SK-N-SH treated with all-trans-retinoic acid at 6 μM for 48 hours (cell line): ENCODE data around the gene ZIC5.

Experiments used
- ATAC-seq: fragments of 200-7000 bp; cut with Tn5 transposase; 3 replicates; pipeline ENCODE4 v1.9.1; 2020; ENCODE audit warnings: mild to moderate bottlenecking, moderate library complexity
- ARNTL ChIP-seq: fragments of 450-650 bp; formaldehyde crosslinking; IDR thresholded peaks from 2 replicates; pipeline ENCODE4 v1.5.0; 2020; ENCODE audit warnings: low read depth, mild to moderate bottlenecking, moderate library complexity, borderline replicate concordance
- BACH2 ChIP-seq: fragments of 250-450 bp; sonication (Bioruptor Pico); IDR thresholded peaks from 2 replicates; pipeline ENCODE4 v1.9.0; 2021; ENCODE audit warnings: mild to moderate bottlenecking, borderline replicate concordance
- CREB5 ChIP-seq: fragments of 250-450 bp; sonication (Bioruptor Pico); IDR thresholded peaks from 2 replicates; pipeline ENCODE4 v1.5.1; 2020; ENCODE audit warnings: low read depth, mild to moderate bottlenecking, moderate library complexity
- CSDC2 ChIP-seq: fragments of 250-450 bp; sonication (Bioruptor Pico); IDR thresholded peaks from 2 replicates; pipeline ENCODE4 v1.5.0; 2020; ENCODE audit warnings: mild to moderate bottlenecking, moderate library complexity
- CSRNP3 ChIP-seq: fragments of 250-450 bp; sonication (Bioruptor Pico); IDR thresholded peaks from 2 replicates; pipeline ENCODE4 v1.5.1; 2021; ENCODE audit warnings: mild to moderate bottlenecking, moderate library complexity
- ESRRG ChIP-seq: fragments of 250-450 bp; sonication (Bioruptor Pico); IDR thresholded peaks from 2 replicates; pipeline ENCODE4 v1.6.1; 2021; ENCODE audit warnings: mild to moderate bottlenecking
- GLIS3 ChIP-seq: fragments of 250-450 bp; sonication (Bioruptor Pico); IDR thresholded peaks from 2 replicates; pipeline ENCODE4 v1.5.0; 2020; ENCODE audit warnings: mild to moderate bottlenecking, moderate library complexity
- ISL1 ChIP-seq: fragments of 250-450 bp; sonication (Bioruptor Pico); IDR thresholded peaks from 2 replicates; pipeline ENCODE4 v2.1.2; 2022; ENCODE audit warnings: mild to moderate bottlenecking, moderate library complexity
- OSR1 ChIP-seq: fragments of 250-450 bp; sonication (Bioruptor Pico); IDR thresholded peaks from 2 replicates; pipeline ENCODE4 v1.8.0; 2022; ENCODE audit warnings: moderate library complexity, mild to moderate bottlenecking, inconsistent platforms
- PATZ1 ChIP-seq: fragments of 250-450 bp; sonication (Bioruptor Pico); IDR thresholded peaks from 2 replicates; pipeline ENCODE4 v1.8.0; 2020; ENCODE audit warnings: mild to moderate bottlenecking, moderate library complexity, borderline replicate concordance
- PPARA ChIP-seq: fragments of 250-450 bp; sonication (Bioruptor Pico); IDR thresholded peaks from 2 replicates; pipeline ENCODE4 v1.5.0; 2020; ENCODE audit warnings: mild to moderate bottlenecking, borderline replicate concordance
- RARB ChIP-seq: fragments of 250-450 bp; sonication (Bioruptor Pico); IDR thresholded peaks from 2 replicates; pipeline ENCODE4 v1.8.0; 2021; ENCODE audit warnings: mild to moderate bottlenecking, moderate library complexity
- SNAI2 ChIP-seq: fragments of 250-450 bp; sonication (Bioruptor Pico); IDR thresholded peaks from 2 replicates; pipeline ENCODE4 v1.5.0; 2020; ENCODE audit warnings: mild to moderate bottlenecking, moderate library complexity
- TCF4 ChIP-seq: fragments of 250-450 bp; sonication (Bioruptor Pico); IDR thresholded peaks from 2 replicates; pipeline ENCODE4 v1.8.0; 2021; ENCODE audit warnings: mild to moderate bottlenecking, moderate library complexity, borderline replicate concordance
- TOX ChIP-seq: fragments of 250-450 bp; sonication (Bioruptor Pico); IDR thresholded peaks from 2 replicates; pipeline ENCODE4 v1.8.0; 2021; ENCODE audit warnings: mild to moderate bottlenecking, moderate library complexity, borderline replicate concordance
- ZC3H10 ChIP-seq: fragments of 250-450 bp; sonication (Bioruptor Pico); IDR thresholded peaks from 2 replicates; pipeline ENCODE4 v1.5.1; 2021; ENCODE audit warnings: mild to moderate bottlenecking, moderate library complexity
- ZFP3 ChIP-seq: fragments of 250-450 bp; sonication (Bioruptor Pico); IDR thresholded peaks from 2 replicates; pipeline ENCODE4 v1.5.0; 2020; ENCODE audit warnings: mild to moderate bottlenecking, moderate library complexity
- ZFP30 ChIP-seq: fragments of 450-650 bp; formaldehyde crosslinking; IDR thresholded peaks from 2 replicates; pipeline ENCODE4 v1.5.0; 2022; ENCODE audit warnings: mild to moderate bottlenecking, moderate library complexity
- ZNF565 ChIP-seq: fragments of 450-650 bp; formaldehyde crosslinking; conservative IDR thresholded peaks from 2 replicates; pipeline ENCODE4 v1.5.0; 2020; ENCODE audit warnings: low read depth, mild to moderate bottlenecking, moderate library complexity
- ZNF70 ChIP-seq: fragments of 450-650 bp; formaldehyde crosslinking; IDR thresholded peaks from 2 replicates; pipeline ENCODE4 v1.5.0; 2020; ENCODE audit warnings: mild to moderate bottlenecking, moderate library complexity
- ZNF8 ChIP-seq: fragments of 450-650 bp; formaldehyde crosslinking; IDR thresholded peaks from 2 replicates; pipeline ENCODE4 v1.5.0; 2020; ENCODE audit warnings: mild to moderate bottlenecking, moderate library complexity
- TF ChIP-seq, protein P1 (sequence below): fragments of 250-450 bp; sonication (Bioruptor Pico); IDR thresholded peaks from 2 replicates; pipeline ENCODE4 v1.5.0; 2020; ENCODE audit warnings: mild to moderate bottlenecking, moderate library complexity
- TF ChIP-seq, protein P2 (sequence below): fragments of 250-450 bp; sonication (Bioruptor Pico); IDR thresholded peaks from 2 replicates; pipeline ENCODE4 v1.8.0; 2021; ENCODE audit warnings: low read depth, mild to moderate bottlenecking, moderate library complexity, borderline replicate concordance

The ZIC5 gene

GRCh38 chr13:99980824-99981734 lies 9.5 kb upstream of the ZIC5 start:
- peak; percentile 5; the same call in 1 of the 3 replicates for ATAC-seq
- TF ChIP-seq ZC3H10 (CRISPR knock-in tag) (no peak), CSDC2 (CRISPR knock-in tag) (no peak), ESRRG (CRISPR knock-in tag) (no peak), SNAI2 (CRISPR knock-in tag) (no peak), ZFP30 (no peak), GLIS3 (CRISPR knock-in tag) (no peak), TOX (CRISPR knock-in tag) (no peak), RARB (no peak), ZNF565 (CRISPR knock-in tag) (no peak), ZFP3 (CRISPR knock-in tag) (no peak), PPARA (CRISPR knock-in tag) (no peak), ARNTL (no peak), ISL1 (CRISPR knock-in tag) (no peak), ZNF70 (CRISPR knock-in tag) (no peak), OSR1 (CRISPR knock-in tag) (no peak), CREB5 (CRISPR knock-in tag) (no peak), BACH2 (no peak), ZNF8 (CRISPR knock-in tag) (no peak)
- TF ChIP-seq, protein P1, sequence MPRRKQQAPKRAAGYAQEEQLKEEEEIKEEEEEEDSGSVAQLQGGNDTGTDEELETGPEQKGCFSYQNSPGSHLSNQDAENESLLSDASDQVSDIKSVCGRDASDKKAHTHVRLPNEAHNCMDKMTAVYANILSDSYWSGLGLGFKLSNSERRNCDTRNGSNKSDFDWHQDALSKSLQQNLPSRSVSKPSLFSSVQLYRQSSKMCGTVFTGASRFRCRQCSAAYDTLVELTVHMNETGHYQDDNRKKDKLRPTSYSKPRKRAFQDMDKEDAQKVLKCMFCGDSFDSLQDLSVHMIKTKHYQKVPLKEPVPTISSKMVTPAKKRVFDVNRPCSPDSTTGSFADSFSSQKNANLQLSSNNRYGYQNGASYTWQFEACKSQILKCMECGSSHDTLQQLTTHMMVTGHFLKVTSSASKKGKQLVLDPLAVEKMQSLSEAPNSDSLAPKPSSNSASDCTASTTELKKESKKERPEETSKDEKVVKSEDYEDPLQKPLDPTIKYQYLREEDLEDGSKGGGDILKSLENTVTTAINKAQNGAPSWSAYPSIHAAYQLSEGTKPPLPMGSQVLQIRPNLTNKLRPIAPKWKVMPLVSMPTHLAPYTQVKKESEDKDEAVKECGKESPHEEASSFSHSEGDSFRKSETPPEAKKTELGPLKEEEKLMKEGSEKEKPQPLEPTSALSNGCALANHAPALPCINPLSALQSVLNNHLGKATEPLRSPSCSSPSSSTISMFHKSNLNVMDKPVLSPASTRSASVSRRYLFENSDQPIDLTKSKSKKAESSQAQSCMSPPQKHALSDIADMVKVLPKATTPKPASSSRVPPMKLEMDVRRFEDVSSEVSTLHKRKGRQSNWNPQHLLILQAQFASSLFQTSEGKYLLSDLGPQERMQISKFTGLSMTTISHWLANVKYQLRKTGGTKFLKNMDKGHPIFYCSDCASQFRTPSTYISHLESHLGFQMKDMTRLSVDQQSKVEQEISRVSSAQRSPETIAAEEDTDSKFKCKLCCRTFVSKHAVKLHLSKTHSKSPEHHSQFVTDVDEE, result no peak
- TF ChIP-seq, protein P2, sequence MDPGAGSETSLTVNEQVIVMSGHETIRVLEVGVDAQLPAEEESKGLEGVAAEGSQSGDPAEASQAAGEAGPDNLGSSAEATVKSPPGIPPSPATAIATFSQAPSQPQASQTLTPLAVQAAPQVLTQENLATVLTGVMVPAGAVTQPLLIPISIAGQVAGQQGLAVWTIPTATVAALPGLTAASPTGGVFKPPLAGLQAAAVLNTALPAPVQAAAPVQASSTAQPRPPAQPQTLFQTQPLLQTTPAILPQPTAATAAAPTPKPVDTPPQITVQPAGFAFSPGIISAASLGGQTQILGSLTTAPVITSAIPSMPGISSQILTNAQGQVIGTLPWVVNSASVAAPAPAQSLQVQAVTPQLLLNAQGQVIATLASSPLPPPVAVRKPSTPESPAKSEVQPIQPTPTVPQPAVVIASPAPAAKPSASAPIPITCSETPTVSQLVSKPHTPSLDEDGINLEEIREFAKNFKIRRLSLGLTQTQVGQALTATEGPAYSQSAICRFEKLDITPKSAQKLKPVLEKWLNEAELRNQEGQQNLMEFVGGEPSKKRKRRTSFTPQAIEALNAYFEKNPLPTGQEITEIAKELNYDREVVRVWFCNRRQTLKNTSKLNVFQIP, result no peak
- TF ChIP-seq, all 23 proteins: peak for 0

GRCh38 chr13:99980201-99980823 lies 8.7 kb upstream of the ZIC5 start:
- ATAC-seq, result peak; percentile 73
- TF ChIP-seq ZNF8 (CRISPR knock-in tag) (no peak), ISL1 (CRISPR knock-in tag) (no peak), ZNF565 (CRISPR knock-in tag) (no peak), ZFP30 (no peak), ZC3H10 (CRISPR knock-in tag) (no peak)

GRCh38 chr13:99979453-99980200 lies 8.1 kb upstream of the ZIC5 start:
- ATAC-seq, result peak; percentile 18
- no peak for TF ChIP-seq TCF4
- TF ChIP-seq ZFP30, result no peak

- TF ChIP-seq ISL1 (CRISPR knock-in tag) (no peak), ZC3H10 (CRISPR knock-in tag) (no peak), PATZ1 (CRISPR knock-in tag) (no peak), CSRNP3 (CRISPR knock-in tag) (no peak), ZFP30 (no peak), GLIS3 (CRISPR knock-in tag) (no peak), ZFP3 (CRISPR knock-in tag) (no peak)
- TF ChIP-seq, protein P2, result no peak
- ATAC-seq, result peak; percentile 13; the same call in 2 of the 3 replicates
Measured at GRCh38 chr13:99978799-99979452, 7.4 kb upstream of the ZIC5 start.
